ENCODE measurements around the gene ABCB10.
"Not testable (repeated sequence)": the region's sequence is repeated elsewhere in the genome, so short reads cannot be mapped to it uniquely, and the experiment has no call there.

Gene ABCB10

DNA sequence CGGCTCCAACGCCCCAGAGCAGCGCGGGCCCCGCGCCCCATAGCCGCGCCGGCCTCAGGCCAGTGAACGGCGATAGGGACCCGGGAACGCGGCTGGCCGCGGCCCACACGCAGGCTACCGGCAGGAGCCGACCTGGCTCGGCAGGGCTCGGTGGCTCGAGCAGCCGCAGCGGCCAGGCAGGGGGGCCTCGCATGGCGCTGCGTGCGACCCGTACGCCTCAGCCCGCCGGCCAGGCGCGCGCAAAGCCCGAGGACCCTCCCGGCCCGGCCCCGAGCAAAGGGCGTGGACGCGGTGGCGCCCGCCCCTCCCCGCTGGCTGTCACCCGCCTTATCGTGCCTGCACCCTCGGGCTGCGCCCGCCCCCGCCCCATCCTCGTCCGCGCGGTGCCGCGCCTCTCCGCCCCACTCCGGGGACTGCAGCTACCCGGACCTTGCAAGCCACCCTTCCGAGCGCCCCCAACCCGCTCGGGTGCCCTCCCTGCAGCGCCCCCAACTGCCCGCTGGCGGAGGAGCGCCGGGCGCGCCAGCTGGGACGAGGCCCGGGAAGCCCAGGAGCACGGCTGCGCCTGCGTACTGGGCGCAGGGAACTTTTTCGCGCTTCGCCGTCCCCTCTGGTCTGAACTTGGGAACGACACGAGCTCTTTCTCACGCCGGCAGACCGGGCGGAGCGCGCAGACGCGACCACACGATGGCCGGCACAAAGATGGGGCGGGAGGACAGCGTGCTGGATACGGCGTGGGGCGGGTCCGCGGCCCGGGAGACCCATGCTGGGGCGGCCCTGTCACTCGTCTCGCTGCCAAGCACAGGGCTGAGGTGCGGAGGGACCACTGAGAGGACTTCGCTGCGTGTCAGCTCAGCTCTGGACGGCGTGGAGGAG is at the start of gene ABCB10:
TSS of gene ABCB10 (minus strand) at position 248 of the 876 bp plus-strand sequence. CDS start at position 193, 55 bp downstream.
- peak; percentile 72 to 81 (median 74) for DNase-seq (ENCODE audit: low read depth in 3 of 3)

- no peak for DNase-seq (ENCODE audit: low read depth in 3 of 3)
These were observed 48.9 kb upstream of the ABCB10 start for GRCh38 chr1:229607370-229607769.

GRCh38 chr1:229603371-229604005 is 45.0 kb upstream of the ABCB10 start:
- DNase-seq (ENCODE audit: low read depth in 3 of 3) = no peak

GRCh38 chr1:229600229-229600628 is 41.7 kb upstream of the ABCB10 start:
- DNase-seq (ENCODE audit: low read depth in 3 of 3) = no peak

DNA sequence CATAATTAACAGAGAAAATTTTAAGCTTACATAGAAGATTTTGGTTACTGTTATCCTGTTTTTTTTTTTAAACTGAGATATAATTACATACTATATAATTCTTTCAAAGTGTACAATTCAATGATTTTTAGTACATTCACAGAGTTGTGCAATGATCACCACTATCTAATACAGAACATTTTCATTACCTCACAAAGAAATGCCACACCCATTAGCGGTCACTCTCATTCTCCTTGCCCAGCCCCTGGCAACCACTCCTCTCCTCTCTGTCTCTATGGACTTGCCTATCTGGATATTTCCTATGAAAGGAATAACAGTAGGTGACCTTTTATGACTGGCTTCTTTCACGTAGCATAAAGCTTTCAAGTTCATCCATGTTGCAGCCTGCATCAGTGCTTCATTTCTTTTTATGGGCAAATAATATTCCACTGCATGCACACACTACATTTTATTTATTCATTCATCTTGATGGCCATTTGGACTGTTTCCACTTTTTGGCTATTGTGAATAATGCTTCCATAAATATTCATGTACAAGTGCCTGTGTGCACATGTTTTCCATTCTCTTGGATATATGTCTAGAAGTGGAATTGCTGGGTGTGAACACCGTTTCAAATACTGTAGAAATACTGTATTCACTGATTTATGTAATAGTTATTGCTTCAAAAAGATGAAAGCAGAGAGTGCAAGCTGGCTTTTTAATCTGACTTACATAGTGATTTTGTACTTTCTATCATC is 40.9 kb upstream of the ABCB10 start:
- DNase-seq (ENCODE audit: low read depth in 3 of 3) = no peak

GRCh38 chr1:229597877-229598276 is 39.4 kb upstream of the ABCB10 start:
- DNase-seq (ENCODE audit: low read depth in 3 of 3) = no peak

DNA sequence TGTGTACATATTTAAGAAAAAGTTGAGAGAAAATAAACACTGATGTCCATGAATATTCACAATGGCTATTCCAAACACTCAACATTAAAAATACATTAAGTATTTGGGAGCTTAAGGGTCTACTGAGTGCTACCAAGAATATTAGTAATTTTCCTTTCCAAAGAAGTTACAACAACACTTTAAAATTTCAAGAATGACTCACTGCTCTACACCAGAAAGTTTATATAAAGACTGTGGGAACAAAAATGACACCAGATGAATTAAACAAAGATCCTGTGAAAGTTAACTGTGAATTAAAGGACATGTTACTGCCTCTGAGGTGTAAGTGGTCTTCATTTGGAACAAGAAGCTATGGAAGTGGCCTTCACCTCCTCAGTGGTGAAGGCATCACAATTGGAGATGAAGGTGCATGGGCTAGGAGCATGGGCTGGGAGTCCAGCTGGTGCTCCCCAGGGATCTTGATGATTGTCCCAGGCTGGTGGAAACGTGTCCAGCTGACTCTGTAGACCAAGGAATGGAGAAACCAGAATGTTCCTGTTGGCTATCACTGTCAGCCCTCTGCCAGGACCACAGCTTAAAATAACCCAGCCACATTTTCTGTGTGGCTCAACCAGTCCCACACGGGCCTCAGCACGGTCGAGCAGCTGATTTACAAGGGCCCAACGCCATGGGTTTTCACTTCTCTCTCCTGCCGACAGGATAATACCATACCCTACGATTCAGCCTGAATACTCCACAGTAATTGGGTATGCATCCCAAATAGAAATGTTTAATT is 38.6 kb upstream of the ABCB10 start:
- no peak for DNase-seq (ENCODE audit: low read depth in 3 of 3)

- not testable (repeated sequence) for DNase-seq (ENCODE audit: low read depth in 3 of 3)
These were observed 37.4 kb upstream of the ABCB10 start for GRCh38 chr1:229595876-229596275.

DNA sequence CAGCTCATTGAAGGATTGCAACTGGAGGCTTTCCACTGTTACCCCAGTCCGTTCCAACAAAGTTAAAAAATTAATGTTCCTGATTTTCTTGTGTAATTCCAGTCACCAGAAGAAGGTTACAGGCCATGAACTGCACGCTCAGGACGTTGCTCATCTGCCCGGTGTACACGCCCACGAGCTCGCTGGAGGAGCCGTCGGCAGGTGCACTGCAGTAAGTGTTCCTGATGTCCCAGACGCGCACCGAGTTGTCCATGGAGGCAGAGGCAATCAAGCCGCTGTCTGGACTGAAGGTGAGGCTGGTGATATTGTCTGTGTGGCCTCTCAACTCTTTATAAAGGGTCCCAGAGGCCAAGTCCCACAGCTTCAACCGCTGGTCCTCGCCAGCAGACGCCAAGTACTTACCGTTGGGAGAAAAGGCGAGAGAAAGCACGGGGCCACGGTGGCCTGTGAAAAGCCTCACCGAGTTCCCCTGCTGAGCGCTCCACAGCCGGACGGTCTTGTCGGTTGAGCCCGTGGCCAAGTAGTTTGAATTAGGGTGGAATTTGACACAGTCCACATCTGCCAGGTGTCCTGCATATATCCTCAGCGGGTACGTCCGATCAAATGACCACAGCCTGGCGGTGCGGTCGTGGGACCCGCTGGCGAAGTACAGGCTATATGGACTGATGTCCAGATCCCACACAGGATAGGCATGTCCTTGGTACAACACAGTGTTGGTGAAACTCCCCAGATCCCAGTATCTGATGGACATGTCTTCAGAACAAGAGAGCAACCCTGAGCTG is 35.9 kb upstream of the ABCB10 start:
- no peak for DNase-seq (ENCODE audit: low read depth in 3 of 3)

- no peak for DNase-seq (ENCODE audit: low read depth in 3 of 3)
These were observed 35.3 kb upstream of the ABCB10 start for GRCh38 chr1:229593800-229594199.

- no peak for DNase-seq (ENCODE audit: low read depth in 3 of 3)
These were observed 31.6 kb upstream of the ABCB10 start for GRCh38 chr1:229590119-229590518.

GRCh38 chr1:229585338-229585737 is 26.8 kb upstream of the ABCB10 start:
- DNase-seq (ENCODE audit: low read depth in 3 of 3) = no peak

- DNase-seq (ENCODE audit: low read depth in 3 of 3) = no peak
These were observed 24.2 kb upstream of the ABCB10 start for GRCh38 chr1:229582715-229583114.

DNA sequence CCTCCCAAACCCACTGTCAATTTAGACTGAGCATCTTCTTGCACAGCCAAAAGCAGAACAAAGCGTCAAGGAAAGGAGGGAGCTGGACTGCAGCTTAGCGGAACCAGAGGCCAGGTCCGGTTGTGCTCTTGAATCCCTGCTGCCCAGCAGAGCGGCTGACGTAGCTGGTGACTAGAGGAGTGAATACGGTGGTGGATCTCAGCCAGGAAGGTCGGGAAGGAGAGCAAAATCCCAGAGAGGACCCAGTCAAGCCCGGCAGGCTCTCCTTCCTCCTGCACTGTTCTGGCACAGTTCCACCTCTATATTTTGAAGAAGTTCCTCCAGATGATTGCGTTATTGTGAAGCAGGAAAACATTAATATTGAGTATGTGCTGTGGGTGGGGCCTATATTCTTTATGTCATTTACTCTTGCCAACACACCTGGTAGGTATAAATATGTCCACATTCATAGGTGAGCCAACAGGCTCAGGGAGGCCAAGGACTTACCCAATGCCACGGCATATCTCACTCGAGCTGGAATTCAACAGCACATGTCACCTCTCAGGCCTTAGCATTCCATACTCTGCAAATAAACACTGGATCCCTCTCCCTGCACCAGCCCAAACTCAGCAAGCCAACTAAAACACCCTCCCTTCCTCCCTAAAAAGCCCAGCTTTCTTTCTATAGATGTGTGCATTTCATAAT is 23.6 kb upstream of the ABCB10 start:
- DNase-seq (ENCODE audit: low read depth in 3 of 3) = no peak

GRCh38 chr1:229581485-229581884 is 23.0 kb upstream of the ABCB10 start:
- DNase-seq (ENCODE audit: low read depth in 3 of 3) = no peak

DNA sequence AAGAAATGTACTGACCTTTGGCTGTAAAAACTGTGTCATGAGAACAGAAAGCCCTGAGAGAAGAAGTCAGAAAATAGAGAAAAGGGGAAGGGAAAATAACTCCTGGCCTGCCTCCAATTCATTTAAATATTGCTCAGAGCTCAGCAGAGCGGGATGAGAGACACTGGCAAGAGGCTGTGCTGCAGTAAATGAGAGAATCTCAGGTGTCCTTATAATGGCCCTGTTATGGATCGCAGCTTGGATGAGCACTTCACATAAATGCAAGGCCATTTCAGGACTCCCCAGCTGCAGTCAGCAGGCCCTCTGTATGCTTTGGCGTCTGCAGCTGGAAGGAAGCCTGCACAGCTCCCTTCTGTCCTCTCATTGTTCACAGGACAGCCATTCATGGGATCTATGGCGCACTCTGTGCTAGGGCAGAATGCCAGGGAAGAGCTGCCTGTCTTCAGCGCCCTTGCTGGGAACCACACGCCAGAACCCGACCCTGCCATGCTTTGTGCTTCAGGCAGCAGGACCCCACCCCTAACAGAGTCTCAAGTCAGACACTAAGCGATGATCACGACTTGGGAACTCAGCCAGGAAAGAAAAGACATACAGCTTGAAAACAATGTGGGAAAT is 20.7 kb upstream of the ABCB10 start:
- DNase-seq (ENCODE audit: low read depth in 3 of 3) = no peak

DNA sequence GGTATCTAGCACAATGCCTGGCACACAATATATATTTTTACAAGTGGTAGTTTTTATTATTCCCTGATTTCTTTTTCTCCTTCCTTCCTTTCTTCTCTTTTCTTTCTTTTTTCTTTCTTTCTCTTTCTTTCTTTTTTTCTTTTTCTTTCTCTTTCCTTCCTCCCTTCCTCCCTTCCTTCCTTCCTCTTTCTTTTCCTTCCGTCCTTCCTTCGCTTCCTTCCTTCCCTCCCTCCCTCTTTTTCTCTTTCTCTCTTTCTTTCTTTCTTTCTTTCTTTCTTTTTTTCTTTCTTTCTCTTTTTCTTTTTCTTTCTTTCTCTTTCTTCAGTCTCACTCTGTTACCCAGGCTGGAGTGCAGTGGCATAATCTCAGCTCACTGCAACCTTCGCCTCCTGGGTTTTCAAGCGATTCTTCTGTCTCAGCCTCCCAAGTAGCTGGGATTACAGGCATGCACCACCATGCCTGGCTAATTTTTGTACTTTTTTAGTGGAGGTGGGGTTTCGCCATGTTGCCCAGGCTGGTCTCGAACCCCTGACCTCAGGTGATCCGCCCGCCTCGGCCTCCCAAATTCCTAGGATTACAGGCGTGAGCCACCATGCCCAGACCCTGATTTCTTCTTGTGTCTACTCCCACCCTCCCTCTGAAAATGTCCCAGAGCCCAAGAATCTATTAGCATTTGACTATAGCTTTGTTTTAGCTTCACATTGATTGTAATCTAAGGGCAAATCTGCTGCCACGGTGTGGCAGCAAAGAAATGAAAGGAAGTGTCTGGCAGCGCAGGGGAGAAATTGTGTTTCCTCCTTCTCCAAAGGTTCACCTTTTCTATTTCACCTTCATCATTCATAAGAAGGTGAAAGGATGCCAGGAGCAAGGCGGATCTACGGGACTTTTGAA is 19.9 kb upstream of the ABCB10 start:
- no peak for DNase-seq (ENCODE audit: low read depth in 3 of 3)

DNA sequence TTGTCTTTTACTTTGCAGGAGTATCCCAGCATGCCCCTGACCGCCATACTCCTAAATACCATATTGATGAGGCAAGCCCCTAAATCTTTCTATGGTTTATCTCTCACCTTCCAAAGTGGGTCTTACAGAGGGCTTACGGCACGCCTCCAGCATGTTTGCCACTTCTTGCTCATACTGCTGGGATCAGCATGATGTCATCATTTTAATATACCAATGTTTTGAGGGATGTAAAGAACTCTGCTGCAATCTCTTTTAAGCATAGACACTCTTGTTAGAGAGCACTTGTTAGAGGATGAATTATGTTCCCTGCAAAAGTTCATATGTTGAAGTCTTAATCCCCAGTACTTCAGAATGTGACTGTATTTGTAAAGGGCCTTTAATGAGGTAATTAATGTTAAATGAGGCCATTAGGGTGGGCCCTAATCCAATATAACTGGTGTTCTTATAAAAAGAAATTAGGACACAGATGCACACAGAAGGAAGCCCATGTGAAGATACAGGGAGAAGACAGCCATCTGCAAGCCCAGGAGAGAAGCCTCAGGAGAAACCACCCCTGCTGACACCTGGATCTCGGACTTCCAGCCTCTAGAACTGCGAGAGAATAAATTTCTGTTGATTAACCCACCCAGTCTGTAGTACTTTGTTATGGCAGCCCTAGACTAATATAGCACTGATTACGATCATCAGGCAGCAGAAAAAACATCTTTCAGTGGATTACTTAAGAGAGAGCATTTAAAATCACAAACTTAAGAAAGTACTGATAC is 16.4 kb upstream of the ABCB10 start:
- no peak for DNase-seq (ENCODE audit: low read depth in 3 of 3)

Measured in stimulated activated CD4-positive, alpha-beta T cell treated with anti-CD3 and anti-CD28 coated beads, TNF-alpha, amount 100 ng/mL, for 4 hours (primary cell).